AG04449 (cell line): ENCODE data around the gene HDAC1.

Source experiments
- CTCF ChIA-PET: fragments of 350-600 bp; formaldehyde crosslinking; extraction: SDS; loops from one replicate; lab custom pipeline; 2021; ENCODE audit warnings: antibody characterized with exemption; lab: Yijun Ruan, JAX
- POLR2A ChIA-PET: fragments of 400-600, 350-600 bp; formaldehyde crosslinking; extraction: SDS; loops from one replicate; lab custom pipeline; 2020; ENCODE audit warnings: antibody characterized with exemption, inconsistent platforms; lab: Yijun Ruan, JAX
- DNase-seq: peaks from one replicate; pipeline ENCODE4 v3.0.0-alpha.2; 2010; ENCODE audit warnings: low read depth, low spot score
- H3K4me3 ChIP-seq: 2 replicates; pipeline ENCODE4 v1.5.1; 2011; ENCODE audit warnings: low read depth, mild to moderate bottlenecking, control low read depth, low read length
- CTCF ChIP-seq: IDR thresholded peaks from one replicate; pipeline ENCODE4 v1.5.1; 2011; ENCODE audit warnings: mild to moderate bottlenecking, moderate library complexity, low read length, control low read depth, inconsistent platforms; ENCODE audit not compliant: insufficient read depth; ENCODE audit errors: missing control alignments

Gene HDAC1

GRCh38 chr1:32363713-32364112, 71.8 kb downstream of the HDAC1 start:
- POLR2A ChIA-PET: no interaction called here
- no peak for DNase-seq
- H3K4me3 ChIP-seq: no peak overlapping the region
- no peak for TF ChIP-seq CTCF
- CTCF ChIA-PET: interaction anchor here (1.3 to 5.1 kb wide), 3 partner anchors 11 to 148 kb away, joined by 4 to 37 read pairs (median 4); no protein-coding TSS in a partner anchor

GRCh38 chr1:32364836-32365235, 73.0 kb downstream of the HDAC1 start:
- no peak overlapping the region for H3K4me3 ChIP-seq
- DNase-seq: no peak
- ChIA-PET CTCF (interaction anchor here (1.2 to 1.6 kb wide), 3 partner anchors 11 to 149 kb away, joined by 3 to 9 read pairs (median 6); no protein-coding TSS in a partner anchor), POLR2A (no interaction called here)
- TF ChIP-seq CTCF: no peak

GRCh38 chr1:32365445-32365844, 73.6 kb downstream of the HDAC1 start:
- POLR2A ChIA-PET: no interaction called here

GRCh38 chr1:32367912-32368635, 76.2 kb downstream of the HDAC1 start:
- no peak for TF ChIP-seq CTCF
- no peak for DNase-seq
- ChIA-PET CTCF (interaction anchor here (0.8 to 1.5 kb wide), 2 partner anchors 9 to 33 kb away, joined by 4 to 5 read pairs; no protein-coding TSS in a partner anchor), POLR2A (interaction anchor here (0.7 kb wide), 1 partner anchor 18 kb away, joined by 3 read pairs; no protein-coding TSS in a partner anchor)
- no peak overlapping the region for H3K4me3 ChIP-seq

More at GRCh38 chr1:32365445-32365844, 73.6 kb downstream of the HDAC1 start:
- no peak overlapping the region for H3K4me3 ChIP-seq
- CTCF ChIA-PET: interaction anchor here (1.2 to 1.6 kb wide), 3 partner anchors 12 to 150 kb away, joined by 3 to 9 read pairs (median 6); no protein-coding TSS in a partner anchor
- no peak for DNase-seq
- no peak for TF ChIP-seq CTCF

GRCh38 chr1:32372149-32372756, 80.4 kb downstream of the HDAC1 start:
- ChIA-PET POLR2A (interaction anchor here (0.7 to 1.4 kb wide), 2 partner anchors 22 to 36 kb away, joined by 3 to 4 read pairs; partner anchors contain the start of genes BSDC1 and MARCKSL1), CTCF (interaction anchor here (0.8 to 2.3 kb wide), 3 partner anchors 9 to 184 kb away, joined by 3 to 12 read pairs (median 3); no protein-coding TSS in a partner anchor)
- no peak overlapping the region for H3K4me3 ChIP-seq
- TF ChIP-seq CTCF: no peak
- DNase-seq: no peak
